Measurements from ENCODE around the gene SLC39A5. TPM values are rescaled to one million over a fixed set of nuclear protein-coding genes. Genes with fewer than 3 reads are reported as not detected.

Gene SLC39A5
- total and polyA plus RNA-seq, 2 experiments from 2014 or later = not detected

GRCh38 chr12:56255671-56256070 is 25.8 kb downstream of the SLC39A5 start:
- H3K4me3 ChIP-seq = peak overlapping the region; percentile 96; the same call in 1 of the 2 replicates

DNA sequence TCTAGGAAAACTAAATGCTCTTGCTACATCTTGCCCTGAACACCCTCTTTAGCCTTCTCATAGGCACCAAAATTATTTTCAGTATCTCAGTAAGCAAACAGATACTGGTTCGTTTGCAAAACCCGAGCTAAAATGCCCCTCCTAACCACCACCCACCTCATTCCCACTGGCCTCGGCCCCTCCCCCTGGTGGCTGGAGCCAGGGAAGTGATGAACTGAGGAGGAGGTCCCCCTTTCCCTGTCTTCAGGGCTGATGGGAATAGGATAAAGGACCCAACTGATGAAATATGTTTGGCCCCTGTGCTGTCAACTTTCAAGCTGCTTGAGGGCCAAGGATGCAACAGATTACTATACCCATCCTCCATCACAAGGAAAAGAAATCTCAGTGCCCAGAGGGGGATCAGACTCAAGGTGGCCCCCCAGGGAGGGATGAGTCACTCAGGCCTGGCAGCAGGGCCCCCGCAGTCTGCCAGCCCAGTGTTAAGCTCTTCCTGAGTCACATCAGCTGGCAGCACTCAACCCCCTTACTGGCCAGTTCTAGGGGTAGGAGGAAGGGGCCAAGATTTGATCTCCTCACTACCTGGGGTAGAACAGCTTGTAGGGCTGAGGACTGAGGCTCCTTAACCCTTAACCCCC is 26.6 kb downstream of the SLC39A5 start:
- Histone ChIP-seq H3K4me3 (peak overlapping the region; percentile 96), H3K79me2 (ENCODE audit: insufficient read depth) (peaks cover 65% of the 10 kb centered on the region), H3K9me3 (ENCODE audit: low read depth) (no peaks in the 10 kb centered on the region), H4K20me1 (ENCODE audit: insufficient read depth) (no peaks in the 10 kb centered on the region), H3K4me2 (ENCODE audit: unreplicated experiment) (peak overlapping the region; percentile 97), H3K36me3 (ENCODE audit: low read depth) (peaks cover 44% of the 10 kb centered on the region), H3K9me2 (ENCODE audit: insufficient read depth) (no peaks in the 10 kb centered on the region), H3K9ac (peak overlapping the region; percentile 81), H3K4me1 (ENCODE audit: insufficient read depth) (peaks cover 28% of the 10 kb centered on the region), H3F3A (ENCODE audit: insufficient read depth) (peaks cover 41% of the 10 kb centered on the region), H3K27me3 (replicated peaks; ENCODE audit: insufficient read depth) (no peaks in the 10 kb centered on the region), H2AFZ (no peak overlapping the region), H3K27ac (peak overlapping the region; percentile 70)
- TF ChIP-seq EZH2phosphoT487 (IDR thresholded peaks at IDR 0.05; ENCODE audit: insufficient read depth, low read depth) (no peak), EZH2 (IDR thresholded peaks at IDR 0.05; ENCODE audit: insufficient read depth, poor library complexity, severe bottlenecking) (no peak)
- DNase-seq = peak; percentile 82
- in situ Hi-C loops (cut with MboI) = no loop called here
- WGBS, 2 experiments (ENCODE audit: low coverage in 1 of 2, low lambda C conversion rate in 2 of 2, missing lambda C conversion rate in 2 of 2) = 3 to 4% methylated on average over 4 of the region's 4 CpGs

More at GRCh38 chr12:56255671-56256070, 25.8 kb downstream of the SLC39A5 start:
- H3F3A ChIP-seq (ENCODE audit: insufficient read depth) = peaks cover 36% of the 10 kb centered on the region
- H3K9me3 ChIP-seq (ENCODE audit: low read depth) = no peaks in the 10 kb centered on the region
- peak overlapping the region; percentile 81; the same call in 1 of the 2 replicates for H3K9ac ChIP-seq
- peaks cover 22% of the 10 kb centered on the region for H3K4me1 ChIP-seq (ENCODE audit: insufficient read depth)
- peak overlapping the region; percentile 97 for H3K4me2 ChIP-seq (ENCODE audit: unreplicated experiment)
- peaks cover 70% of the 10 kb centered on the region for H3K79me2 ChIP-seq (ENCODE audit: insufficient read depth)
- TF ChIP-seq EZH2phosphoT487 (IDR thresholded peaks at IDR 0.05; ENCODE audit: insufficient read depth, low read depth) (no peak), EZH2 (IDR thresholded peaks at IDR 0.05; ENCODE audit: insufficient read depth, poor library complexity, severe bottlenecking) (no peak)
- H3K36me3 ChIP-seq (ENCODE audit: low read depth) = peaks cover 52% of the 10 kb centered on the region
- H3K9me2 ChIP-seq (ENCODE audit: insufficient read depth) = no peaks in the 10 kb centered on the region
- 0 out of 2 replicates have a peak overlapping the region, but pooled peaks have one; percentile 70 for H3K27ac ChIP-seq
- H3K27me3 ChIP-seq (replicated peaks; ENCODE audit: insufficient read depth) = no peaks in the 10 kb centered on the region
- in situ Hi-C loops (cut with MboI) = no loop called here
- WGBS, 2 experiments (ENCODE audit: low coverage in 1 of 2, low lambda C conversion rate in 2 of 2, missing lambda C conversion rate in 2 of 2) = 74 to 83% methylated on average over 7 of the region's 7 CpGs
- no peak overlapping the region for H2AFZ ChIP-seq
- H4K20me1 ChIP-seq (ENCODE audit: insufficient read depth) = no peaks in the 10 kb centered on the region
- DNase-seq = no peak

GRCh38 chr12:56257071-56257470 is 27.2 kb downstream of the SLC39A5 start:
- H3K9me2 ChIP-seq (ENCODE audit: insufficient read depth) = no peaks in the 10 kb centered on the region
- no peaks in the 10 kb centered on the region for H3K27me3 ChIP-seq (replicated peaks; ENCODE audit: insufficient read depth)
- no peaks in the 10 kb centered on the region for H3K9me3 ChIP-seq (ENCODE audit: low read depth)
- H4K20me1 ChIP-seq (ENCODE audit: insufficient read depth) = no peaks in the 10 kb centered on the region
- H3K9ac ChIP-seq = peak overlapping the region; percentile 81
- H3K4me1 ChIP-seq (ENCODE audit: insufficient read depth) = peaks cover 33% of the 10 kb centered on the region
- in situ Hi-C loops (cut with MboI) = no loop called here
- H3K4me3 ChIP-seq = peak overlapping the region; percentile 96
- H3K36me3 ChIP-seq (ENCODE audit: low read depth) = peaks cover 38% of the 10 kb centered on the region
- no peak overlapping the region for H2AFZ ChIP-seq
- WGBS, 2 experiments (ENCODE audit: low coverage in 1 of 2, low lambda C conversion rate in 2 of 2, missing lambda C conversion rate in 2 of 2) = 16 to 19% methylated on average over 8 of the region's 8 CpGs
- H3F3A ChIP-seq (ENCODE audit: insufficient read depth) = peaks cover 47% of the 10 kb centered on the region
- TF ChIP-seq EZH2 (IDR thresholded peaks at IDR 0.05; ENCODE audit: insufficient read depth, poor library complexity, severe bottlenecking) = no peak
- TF ChIP-seq EZH2phosphoT487 (IDR thresholded peaks at IDR 0.05; ENCODE audit: insufficient read depth, low read depth) = no peak
- H3K79me2 ChIP-seq (ENCODE audit: insufficient read depth) = peaks cover 58% of the 10 kb centered on the region
- H3K27ac ChIP-seq = peak overlapping the region; percentile 70
- DNase-seq = peak; percentile 31
- peak overlapping the region; percentile 97 for H3K4me2 ChIP-seq (ENCODE audit: unreplicated experiment)

DNA sequence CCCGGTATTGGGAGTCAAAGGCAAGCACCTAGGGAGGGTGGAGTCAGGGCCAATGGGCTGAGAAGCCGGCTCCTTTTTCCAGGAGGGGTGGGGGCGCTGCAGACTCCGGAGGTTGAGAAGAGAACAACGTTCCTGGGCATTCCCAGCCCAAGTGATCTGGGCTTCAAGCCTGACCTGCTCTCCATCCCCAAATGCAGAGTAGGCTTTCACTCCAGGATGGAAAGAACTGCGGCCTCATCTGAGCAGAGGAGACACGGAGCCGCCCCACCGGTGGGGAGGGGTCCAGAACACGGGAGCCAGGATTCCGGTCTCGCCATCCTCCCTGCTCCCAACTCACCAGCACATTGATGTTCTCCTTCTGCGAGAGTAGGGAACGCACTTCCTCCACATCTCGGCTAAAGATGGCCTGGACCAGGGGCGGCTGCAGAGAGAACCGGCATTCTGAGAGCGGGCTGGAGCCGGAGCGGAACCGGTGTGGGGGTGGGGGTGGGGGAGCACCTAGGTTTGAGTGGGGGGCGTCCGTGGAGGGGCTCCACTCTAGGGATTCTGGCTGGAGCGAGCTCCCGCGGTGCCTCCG is 27.7 kb downstream of the SLC39A5 start:
- Histone ChIP-seq H3F3A (ENCODE audit: insufficient read depth) (peaks cover 46% of the 10 kb centered on the region), H3K9me2 (ENCODE audit: insufficient read depth) (no peaks in the 10 kb centered on the region), H3K27me3 (replicated peaks; ENCODE audit: insufficient read depth) (no peaks in the 10 kb centered on the region), H3K27ac (peak overlapping the region; percentile 70), H3K36me3 (ENCODE audit: low read depth) (peaks cover 33% of the 10 kb centered on the region), H3K79me2 (ENCODE audit: insufficient read depth) (peaks cover 53% of the 10 kb centered on the region), H4K20me1 (ENCODE audit: insufficient read depth) (no peaks in the 10 kb centered on the region), H2AFZ (peak overlapping the region; percentile 91; the same call in 1 of the 2 replicates), H3K4me1 (ENCODE audit: insufficient read depth) (peaks cover 35% of the 10 kb centered on the region), H3K4me3 (peak overlapping the region; percentile 96), H3K9me3 (ENCODE audit: low read depth) (no peaks in the 10 kb centered on the region), H3K4me2 (ENCODE audit: unreplicated experiment) (peak overlapping the region; percentile 97), H3K9ac (peak overlapping the region; percentile 81)
- peak; percentile 59 for DNase-seq
- in situ Hi-C loops (cut with MboI) = no loop called here
- no peak for TF ChIP-seq EZH2 (IDR thresholded peaks at IDR 0.05; ENCODE audit: insufficient read depth, poor library complexity, severe bottlenecking)
- TF ChIP-seq EZH2phosphoT487 (IDR thresholded peaks at IDR 0.05; ENCODE audit: insufficient read depth, low read depth) = no peak
- 0 to 2% methylated on average over 21 to 27 of the region's 27 CpGs for WGBS, 2 experiments (ENCODE audit: low coverage in 1 of 2, low lambda C conversion rate in 2 of 2, missing lambda C conversion rate in 2 of 2)
